Retinal pigment epithelial cell (primary cell): ENCODE data around the gene C5orf15.
"Not testable (repeated sequence)": the region's sequence is repeated elsewhere in the genome, so short reads cannot be mapped to it uniquely, and the experiment has no call there.

ENCODE experiments used
- DNase-seq: peaks from one replicate; pipeline ENCODE4 v3.0.0-alpha.2; 2010; ENCODE audit warnings: low read depth
- H3K4me3 ChIP-seq: 2 replicates; pipeline ENCODE4 v1.5.1; 2011; ENCODE audit warnings: mild to moderate bottlenecking, low read length, control low read depth, moderate library complexity
- TF ChIP-seq, protein P1 (sequence below): conservative IDR thresholded peaks from 2 replicates; pipeline ENCODE4 v1.5.1; 2011; ENCODE audit warnings: low read depth, low read length, control low read depth, inconsistent platforms

C5orf15 gene

DNA sequence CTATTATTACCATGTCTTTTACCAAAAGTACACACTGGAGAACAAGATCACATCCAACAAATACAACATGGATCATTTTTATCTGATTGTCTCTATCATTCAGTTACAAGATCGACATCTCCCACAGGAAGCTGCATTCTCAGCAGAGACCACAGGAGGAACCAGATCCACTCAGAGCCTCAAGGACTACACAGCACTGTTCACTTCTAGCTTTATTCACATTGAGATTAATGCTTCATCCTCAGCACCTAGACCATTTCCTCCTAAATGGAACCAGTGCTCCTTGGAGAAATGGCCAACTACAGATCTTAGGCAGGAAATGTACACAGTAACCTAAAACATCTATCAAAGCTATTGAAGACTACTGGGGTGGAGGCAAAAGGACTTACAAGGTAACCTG is 13.3 kb upstream of the C5orf15 start:
- no peak overlapping the region for H3K4me3 ChIP-seq
- DNase-seq, result no peak
- TF ChIP-seq, protein P1, sequence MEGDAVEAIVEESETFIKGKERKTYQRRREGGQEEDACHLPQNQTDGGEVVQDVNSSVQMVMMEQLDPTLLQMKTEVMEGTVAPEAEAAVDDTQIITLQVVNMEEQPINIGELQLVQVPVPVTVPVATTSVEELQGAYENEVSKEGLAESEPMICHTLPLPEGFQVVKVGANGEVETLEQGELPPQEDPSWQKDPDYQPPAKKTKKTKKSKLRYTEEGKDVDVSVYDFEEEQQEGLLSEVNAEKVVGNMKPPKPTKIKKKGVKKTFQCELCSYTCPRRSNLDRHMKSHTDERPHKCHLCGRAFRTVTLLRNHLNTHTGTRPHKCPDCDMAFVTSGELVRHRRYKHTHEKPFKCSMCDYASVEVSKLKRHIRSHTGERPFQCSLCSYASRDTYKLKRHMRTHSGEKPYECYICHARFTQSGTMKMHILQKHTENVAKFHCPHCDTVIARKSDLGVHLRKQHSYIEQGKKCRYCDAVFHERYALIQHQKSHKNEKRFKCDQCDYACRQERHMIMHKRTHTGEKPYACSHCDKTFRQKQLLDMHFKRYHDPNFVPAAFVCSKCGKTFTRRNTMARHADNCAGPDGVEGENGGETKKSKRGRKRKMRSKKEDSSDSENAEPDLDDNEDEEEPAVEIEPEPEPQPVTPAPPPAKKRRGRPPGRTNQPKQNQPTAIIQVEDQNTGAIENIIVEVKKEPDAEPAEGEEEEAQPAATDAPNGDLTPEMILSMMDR, result no peak

GRCh38 chr5:133980652-133981051 is 12.2 kb upstream of the C5orf15 start:
- DNase-seq, result no peak
- TF ChIP-seq, protein P1, result no peak
- H3K4me3 ChIP-seq, result no peak overlapping the region

DNA sequence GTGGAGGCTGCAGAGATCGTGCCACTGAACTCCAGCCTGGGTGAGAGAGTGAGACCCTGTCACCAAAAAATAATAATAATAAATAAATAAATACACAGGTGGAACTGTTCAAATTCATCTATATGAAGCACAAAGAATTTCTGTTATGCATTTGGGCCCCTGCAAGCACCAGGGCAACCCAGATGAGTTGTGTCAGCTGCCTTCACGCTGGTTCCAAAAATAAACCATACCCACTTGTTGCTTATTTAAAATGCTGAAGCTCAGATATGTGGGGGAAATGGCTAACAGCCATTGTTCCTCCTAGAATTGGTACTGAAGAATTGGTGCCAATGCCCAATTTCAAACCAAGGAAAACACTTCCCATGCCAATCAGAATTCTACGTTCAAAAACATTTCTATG is 10.5 kb upstream of the C5orf15 start:
- TF ChIP-seq, protein P1, result no peak
- no peak overlapping the region for H3K4me3 ChIP-seq
- DNase-seq, result no peak

DNA sequence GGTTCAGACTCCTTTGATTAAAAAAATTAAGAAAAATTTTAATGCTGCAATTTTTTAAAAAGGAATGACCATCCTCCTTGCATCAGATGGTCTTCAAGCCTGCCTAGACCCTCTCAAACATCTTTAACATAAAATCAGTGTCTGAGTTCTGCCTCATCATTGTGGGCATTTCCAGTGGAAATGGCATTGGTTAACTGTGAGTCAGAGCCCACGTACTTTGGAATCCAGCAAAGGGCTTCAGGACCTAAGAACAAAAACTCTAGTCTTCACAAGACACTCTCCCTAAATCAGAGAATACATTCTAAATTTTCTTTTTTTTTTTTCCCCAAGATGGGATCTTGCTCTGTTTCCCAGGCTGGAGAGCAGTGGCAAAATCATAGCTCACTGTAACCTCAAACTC is 9.4 kb upstream of the C5orf15 start:
- TF ChIP-seq, protein P1, result no peak
- H3K4me3 ChIP-seq, result no peak overlapping the region
- no peak for DNase-seq

DNA sequence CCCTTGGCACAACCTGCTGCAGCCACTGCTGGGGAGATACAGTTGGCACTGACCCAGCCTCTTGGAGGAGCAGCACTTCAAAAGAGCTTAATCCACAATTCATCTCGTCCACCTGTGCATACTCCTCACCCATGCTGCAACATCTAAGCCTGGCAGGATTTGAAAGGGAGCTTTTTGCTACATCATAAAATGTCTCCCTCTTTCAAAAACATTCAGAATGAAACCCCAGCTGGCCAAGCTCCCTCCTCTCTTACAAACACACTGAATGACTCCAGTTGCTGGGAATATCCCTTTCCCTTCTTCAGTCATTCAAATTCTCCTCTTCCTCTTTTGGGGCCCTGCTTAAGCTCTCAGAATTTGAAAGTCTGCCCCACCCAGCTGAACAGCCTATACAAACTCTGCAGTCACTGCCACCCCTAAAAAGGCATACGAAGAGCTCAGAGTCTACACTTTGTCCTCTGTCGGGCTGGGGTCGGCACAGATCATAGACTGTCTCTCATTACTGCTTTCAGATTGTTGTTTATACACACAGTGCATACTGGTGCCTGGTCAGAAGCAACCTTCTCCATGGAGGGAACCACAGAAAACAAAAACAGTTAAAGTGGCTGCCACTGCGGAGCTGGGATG is 8.8 kb upstream of the C5orf15 start:
- no peak for DNase-seq
- TF ChIP-seq, protein P1, result no peak
- no peak overlapping the region for H3K4me3 ChIP-seq

GRCh38 chr5:133975546-133975945 is 7.1 kb upstream of the C5orf15 start:
- DNase-seq, H3K4me3 ChIP-seq: not testable (repeated sequence)

DNA sequence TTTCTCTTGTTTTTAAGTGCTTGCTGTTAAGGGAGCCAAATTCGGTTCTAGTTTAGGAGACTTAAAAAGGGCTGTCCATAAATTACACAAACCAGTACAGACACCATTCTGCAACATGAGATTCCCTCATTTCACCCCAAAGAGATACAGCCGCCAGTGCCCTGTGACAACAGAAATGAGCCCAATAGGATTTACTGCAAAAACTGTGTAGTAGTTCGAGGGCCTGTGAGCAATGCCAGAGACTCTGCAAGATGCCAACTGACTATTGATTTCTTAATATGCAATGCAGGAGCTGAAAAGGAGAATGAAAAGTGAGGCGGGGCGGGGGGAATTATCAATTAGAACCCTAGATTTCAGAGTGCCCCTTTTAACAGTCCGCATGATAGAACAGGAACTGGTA is 5.7 kb upstream of the C5orf15 start:
- H3K4me3 ChIP-seq, result no peak overlapping the region
- DNase-seq, result no peak
- TF ChIP-seq, protein P1, result no peak
